Stimulated activated CD8-positive, alpha-beta memory T cell treated with anti-CD3 and anti-CD28 coated beads, Interleukin-7, amount 100 ng/mL, for 4 hours (primary cell): ENCODE data around the gene NT5C1A.

Experiments
- DNase-seq, 2 donors: peaks; one replicate each; pipeline ENCODE4 v3.0.0-alpha.2; 2020; ENCODE audit warnings: low read depth in 2 of 2

The NT5C1A gene

GRCh38 chr1:39689635-39690034 lies 17.7 kb upstream of the NT5C1A start:
- DNase-seq: no peak

GRCh38 chr1:39689214-39689613 lies 17.3 kb upstream of the NT5C1A start:
- no peak for DNase-seq

GRCh38 chr1:39688706-39689105 lies 16.8 kb upstream of the NT5C1A start:
- DNase-seq: no peak

GRCh38 chr1:39687243-39687642 lies 15.3 kb upstream of the NT5C1A start:
- no peak for DNase-seq

GRCh38 chr1:39685071-39685470 lies 13.2 kb upstream of the NT5C1A start:
- DNase-seq: no peak

- DNase-seq: no peak
Measured at GRCh38 chr1:39684313-39684664, 12.4 kb upstream of the NT5C1A start.

- peak in 1 of 2 donors; percentile 32 for DNase-seq
Measured at GRCh38 chr1:39683591-39684312, 11.8 kb upstream of the NT5C1A start.

GRCh38 chr1:39681999-39682398 lies 10.1 kb upstream of the NT5C1A start:
- no peak for DNase-seq

- DNase-seq: no peak
Measured at GRCh38 chr1:39681294-39681693, 9.4 kb upstream of the NT5C1A start.

- no peak for DNase-seq
Measured at GRCh38 chr1:39680751-39681150, 8.8 kb upstream of the NT5C1A start.

- DNase-seq: no peak
Measured at GRCh38 chr1:39679821-39680220, 7.9 kb upstream of the NT5C1A start.

GRCh38 chr1:39678889-39679288 lies 7.0 kb upstream of the NT5C1A start:
- no peak for DNase-seq

- no peak for DNase-seq
Measured at GRCh38 chr1:39677645-39678044, 5.7 kb upstream of the NT5C1A start.

- DNase-seq: no peak
Measured at GRCh38 chr1:39676948-39677548, 5.1 kb upstream of the NT5C1A start.

- no peak for DNase-seq
Measured at GRCh38 chr1:39675220-39675619, 3.3 kb upstream of the NT5C1A start.

- DNase-seq: no peak
Measured at GRCh38 chr1:39673215-39673614, 1.3 kb upstream of the NT5C1A start.

GRCh38 chr1:39672551-39672947 lies 642 bp upstream of the NT5C1A start:
- DNase-seq: no peak

GRCh38 chr1:39671433-39671792 lies 494 bp downstream of the NT5C1A start:
- no peak for DNase-seq

GRCh38 chr1:39670689-39671088 lies 1.2 kb downstream of the NT5C1A start:
- no peak for DNase-seq

- DNase-seq: no peak
Measured at GRCh38 chr1:39668894-39669293, 3.0 kb downstream of the NT5C1A start.

GRCh38 chr1:39668111-39668510 lies 3.8 kb downstream of the NT5C1A start:
- no peak for DNase-seq

- no peak for DNase-seq
Measured at GRCh38 chr1:39666772-39667171, 5.1 kb downstream of the NT5C1A start.

GRCh38 chr1:39663559-39663958 lies 8.3 kb downstream of the NT5C1A start:
- no peak for DNase-seq

GRCh38 chr1:39662861-39663260 lies 9.0 kb downstream of the NT5C1A start:
- DNase-seq: no peak
